ENCODE data around the gene SLC22A3.

The SLC22A3 gene

GRCh38 chr6:160378218-160378617 is 30.0 kb downstream of the SLC22A3 start:
- TF ChIP-seq, protein P1, sequence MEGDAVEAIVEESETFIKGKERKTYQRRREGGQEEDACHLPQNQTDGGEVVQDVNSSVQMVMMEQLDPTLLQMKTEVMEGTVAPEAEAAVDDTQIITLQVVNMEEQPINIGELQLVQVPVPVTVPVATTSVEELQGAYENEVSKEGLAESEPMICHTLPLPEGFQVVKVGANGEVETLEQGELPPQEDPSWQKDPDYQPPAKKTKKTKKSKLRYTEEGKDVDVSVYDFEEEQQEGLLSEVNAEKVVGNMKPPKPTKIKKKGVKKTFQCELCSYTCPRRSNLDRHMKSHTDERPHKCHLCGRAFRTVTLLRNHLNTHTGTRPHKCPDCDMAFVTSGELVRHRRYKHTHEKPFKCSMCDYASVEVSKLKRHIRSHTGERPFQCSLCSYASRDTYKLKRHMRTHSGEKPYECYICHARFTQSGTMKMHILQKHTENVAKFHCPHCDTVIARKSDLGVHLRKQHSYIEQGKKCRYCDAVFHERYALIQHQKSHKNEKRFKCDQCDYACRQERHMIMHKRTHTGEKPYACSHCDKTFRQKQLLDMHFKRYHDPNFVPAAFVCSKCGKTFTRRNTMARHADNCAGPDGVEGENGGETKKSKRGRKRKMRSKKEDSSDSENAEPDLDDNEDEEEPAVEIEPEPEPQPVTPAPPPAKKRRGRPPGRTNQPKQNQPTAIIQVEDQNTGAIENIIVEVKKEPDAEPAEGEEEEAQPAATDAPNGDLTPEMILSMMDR (IDR thresholded peaks at IDR 0.05; ENCODE audit: extremely low read depth, insufficient read depth, missing control alignments), result no peak
- DNase-seq (ENCODE audit: low spot score), result no peak
- in situ Hi-C loops (cut with MboI; ENCODE audit: low pct_unique_long_range_greater_than_20kb, low sequenced_read_pairs, unreplicated experiment), result no loop called here

GRCh38 chr6:160378882-160379281 is 30.7 kb downstream of the SLC22A3 start:
- no peak for DNase-seq (ENCODE audit: low spot score)

GRCh38 chr6:160379466-160379865 is 31.3 kb downstream of the SLC22A3 start:
- in situ Hi-C loops (cut with MboI; ENCODE audit: low pct_unique_long_range_greater_than_20kb, low sequenced_read_pairs, unreplicated experiment), result no loop called here
- TF ChIP-seq, protein P1 (IDR thresholded peaks at IDR 0.05; ENCODE audit: extremely low read depth, insufficient read depth, missing control alignments), result no peak
- DNase-seq (ENCODE audit: low spot score), result no peak

More at GRCh38 chr6:160378882-160379281, 30.7 kb downstream of the SLC22A3 start:
- in situ Hi-C loops (cut with MboI; ENCODE audit: low pct_unique_long_range_greater_than_20kb, low sequenced_read_pairs, unreplicated experiment), result no loop called here
- TF ChIP-seq, protein P1 (IDR thresholded peaks at IDR 0.05; ENCODE audit: extremely low read depth, insufficient read depth, missing control alignments), result no peak

GRCh38 chr6:160382946-160383345 is 34.8 kb downstream of the SLC22A3 start:
- TF ChIP-seq, protein P1 (IDR thresholded peaks at IDR 0.05; ENCODE audit: extremely low read depth, insufficient read depth, missing control alignments), result no peak
- in situ Hi-C loops (cut with MboI; ENCODE audit: low pct_unique_long_range_greater_than_20kb, low sequenced_read_pairs, unreplicated experiment), result no loop called here
- no peak for DNase-seq (ENCODE audit: low spot score)

GRCh38 chr6:160386869-160387530 is 38.8 kb downstream of the SLC22A3 start:
- in situ Hi-C loops (cut with MboI; ENCODE audit: low pct_unique_long_range_greater_than_20kb, low sequenced_read_pairs, unreplicated experiment), result no loop called here
- TF ChIP-seq, protein P1 (IDR thresholded peaks at IDR 0.05; ENCODE audit: extremely low read depth, insufficient read depth, missing control alignments), result no peak
- DNase-seq (ENCODE audit: low spot score), result no peak

DNA sequence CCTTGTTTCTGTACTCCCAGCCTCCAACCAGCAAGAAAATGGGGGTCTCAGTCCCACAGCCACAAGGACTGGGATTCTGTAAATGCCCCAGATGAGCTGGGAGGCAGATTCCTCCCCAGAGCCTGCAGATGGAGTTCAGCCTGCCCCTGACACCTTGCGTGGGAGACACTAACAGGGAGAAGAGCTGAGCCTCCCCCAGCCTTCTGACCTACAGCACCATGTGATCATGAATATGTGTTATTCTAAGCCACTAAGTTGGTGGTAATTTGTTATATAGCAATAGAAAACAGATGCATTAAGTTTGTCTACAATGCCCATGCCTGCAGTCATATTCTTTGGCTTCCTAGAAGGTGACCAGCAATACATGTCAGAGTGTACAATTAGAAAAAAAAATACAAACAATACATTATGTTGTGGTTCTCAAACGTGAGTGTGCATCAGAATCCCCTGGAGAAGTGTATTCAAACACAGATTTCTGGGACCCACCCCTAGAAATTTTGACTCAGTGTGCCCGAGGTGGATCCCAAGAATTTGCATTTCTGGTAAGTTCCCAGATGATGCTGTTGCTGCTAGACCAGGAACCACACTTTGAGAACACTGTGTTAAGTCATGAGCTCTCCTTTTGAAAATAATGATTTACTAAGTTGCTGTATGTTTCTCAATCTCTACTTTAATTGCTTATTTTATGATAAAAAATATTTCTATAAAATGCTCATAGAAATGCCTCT is 39.9 kb downstream of the SLC22A3 start:
- in situ Hi-C loops (cut with MboI; ENCODE audit: low pct_unique_long_range_greater_than_20kb, low sequenced_read_pairs, unreplicated experiment), result no loop called here
- no peak for DNase-seq (ENCODE audit: low spot score)
- TF ChIP-seq, protein P1 (IDR thresholded peaks at IDR 0.05; ENCODE audit: extremely low read depth, insufficient read depth, missing control alignments), result no peak

Measured in GM13977 (cell line).